ENCODE measurements around the gene PREP.

GRCh38 chr6:105273589-105273988, 129.3 kb downstream of the PREP start:
- TF ChIP-seq ZNF777 (tag by site-specific recombination; IDR thresholded peaks at IDR 0.05; ENCODE audit: borderline replicate concordance) (no peak), CTCF (tag by site-specific recombination; IDR thresholded peaks at IDR 0.05) (no peak), ZNF394 (tag by site-specific recombination; IDR thresholded peaks at IDR 0.05; ENCODE audit: borderline replicate concordance) (no peak), ZNF112 (tag by site-specific recombination; IDR thresholded peaks at IDR 0.05) (no peak), ZNF639 (tag by site-specific recombination; IDR thresholded peaks at IDR 0.05) (no peak), ATF2 (tag by site-specific recombination; IDR thresholded peaks at IDR 0.05; ENCODE audit: low read depth) (no peak), TRIM28 (IDR thresholded peaks at IDR 0.05; ENCODE audit: borderline replicate concordance, low read length) (no peak), RBAK (tag by site-specific recombination; IDR thresholded peaks at IDR 0.05) (no peak), ZNF561 (tag by site-specific recombination; IDR thresholded peaks at IDR 0.05; ENCODE audit: borderline replicate concordance) (no peak), ZNF23 (tag by site-specific recombination; IDR thresholded peaks at IDR 0.05; ENCODE audit: borderline replicate concordance) (no peak), ZNF692 (tag by site-specific recombination; IDR thresholded peaks at IDR 0.05) (no peak)
